Uterus (tissue), 4 donors: ENCODE data around the gene BTG1. TPM values are rescaled to one million over a fixed set of nuclear protein-coding genes. Genes with fewer than 3 reads are reported as not detected.
"Not testable (repeated sequence)": the region's sequence is repeated elsewhere in the genome, so short reads cannot be mapped to it uniquely, and the experiment has no call there.

Source experiments
- DNase-seq, 2 donors: peaks; one replicate each; pipeline ENCODE4 v3.0.0-alpha.2; 2019 to 2020
- H3K27ac ChIP-seq, 2 donors: fragments of 200-600 bp; sonication (generic); 1 replicate in 1 of 2; 2 replicates in 1 of 2; pipeline ENCODE4 v1.5.1; 2016 to 2018
- H3K27me3 ChIP-seq, 2 donors: fragments of 200-600 bp; sonication (generic); one replicate each; pipeline ENCODE4 v1.5.1; 2018 to 2019; ENCODE audit warnings: control low read depth in 1 of 2
- H3K36me3 ChIP-seq, 2 donors: fragments of 200-600 bp; sonication (generic); one replicate each; pipeline ENCODE4 v1.5.1; 2019; ENCODE audit warnings: control low read depth in 1 of 2
- H3K4me1 ChIP-seq, 2 donors: fragments of 200-600 bp; sonication (generic); one replicate each; pipeline ENCODE4 v1.5.1; 2018 to 2019; ENCODE audit warnings: control low read depth in 1 of 2
- H3K4me3 ChIP-seq, 2 donors: fragments of 200-600 bp; sonication (generic); 1 replicate in 1 of 2; 2 replicates in 1 of 2; pipeline ENCODE4 v1.5.1; 2018 to 2019; ENCODE audit warnings: mild to moderate bottlenecking in 1 of 2
- H3K9me3 ChIP-seq, 2 donors: fragments of 200-600 bp; sonication (generic); one replicate each; pipeline ENCODE4 v1.5.1; 2019; ENCODE audit warnings: control low read depth in 1 of 2
- CTCF ChIP-seq, 4 experiments: fragments of 200-600 bp in 2 of 4; fragments of 450-650 bp in 2 of 4; sonication (generic) in 2 of 4; IDR thresholded peaks; one replicate each; pipeline ENCODE4 v1.5.1; 2016 to 2019; ENCODE audit warnings: antibody characterized with exemption in 4 of 4, mild to moderate bottlenecking in 2 of 4, moderate library complexity in 1 of 4
- POLR2A ChIP-seq, 2 donors: fragments of 450-650 bp; IDR thresholded peaks; one replicate each; pipeline ENCODE4 v1.6.1; 2016; ENCODE audit warnings: antibody characterized with exemption in 2 of 2, mild to moderate bottlenecking in 1 of 2, moderate library complexity in 1 of 2
- intact Hi-C: fragments of 100-400 bp; cut with DNase I; formaldehyde crosslinking; loops from one replicate; pipeline ENCODE4 v1.15.1; 2023; ENCODE audit warnings: low total_unique reads
- small RNA-seq: library from RNA; depleted of rRNA; stranded (forward); fragments of <200 nt; gene quantifications from one replicate; pipeline ENCODE3, GENCODE V24; 2016
- total RNA-seq, 4 donors: library from RNA; depleted of rRNA in 3 of 4; stranded (reverse); fragments of >200 nt in 3 of 4; gene quantifications; one replicate each; pipeline versions ENCODE4 v1.1.0 to v1.2.4, GENCODE V29; 2014 to 2023
- donor health status: DM: yes; HTN: yes; CAD: no.

BTG1 gene
- total RNA-seq, 4 donors from 2014 or later, result 40.4 to 214 (median 70.1) TPM

GRCh38 chr12:92098594-92099380, 46.9 kb downstream of the BTG1 start:
- H3K9me3 ChIP-seq, result no peaks in the 10 kb centered on the region
- TF ChIP-seq CTCF (IDR thresholded peaks at IDR 0.05) (no peak), POLR2A (IDR thresholded peaks at IDR 0.05) (no peak)
- no peaks in the 10 kb centered on the region for H3K36me3 ChIP-seq
- DNase-seq, result no peak
- no peaks in the 10 kb centered on the region for H3K27me3 ChIP-seq
- no peak overlapping the region for H3K27ac ChIP-seq
- intact Hi-C loops, result no loop called here
- no peaks in the 10 kb centered on the region for H3K4me1 ChIP-seq
- no peak overlapping the region for H3K4me3 ChIP-seq

- Histone ChIP-seq H3K4me1 (no peaks in the 10 kb centered on the region), H3K36me3 (no peaks in the 10 kb centered on the region), H3K27me3 (no peaks in the 10 kb centered on the region), H3K4me3 (no peak overlapping the region), H3K27ac (no peak overlapping the region), H3K9me3 (no peaks in the 10 kb centered on the region)
- TF ChIP-seq CTCF (IDR thresholded peaks at IDR 0.05), result no peak
- TF ChIP-seq POLR2A (IDR thresholded peaks at IDR 0.05), result no peak
- intact Hi-C loops, result no loop called here
- no peak for DNase-seq
Observed at GRCh38 chr12:92096346-92097136, 49.1 kb downstream of the BTG1 start.

GRCh38 chr12:92094751-92095161, 50.9 kb downstream of the BTG1 start:
- no peaks in the 10 kb centered on the region for H3K4me1 ChIP-seq
- H3K27me3 ChIP-seq, result no peaks in the 10 kb centered on the region
- H3K4me3 ChIP-seq, result no peak overlapping the region
- H3K36me3 ChIP-seq, result no peaks in the 10 kb centered on the region
- no peaks in the 10 kb centered on the region for H3K9me3 ChIP-seq
- H3K27ac ChIP-seq, result no peak overlapping the region
- TF ChIP-seq POLR2A (IDR thresholded peaks at IDR 0.05), result no peak
- no peak for DNase-seq
- intact Hi-C loops, result no loop called here

GRCh38 chr12:92094301-92094700, 51.3 kb downstream of the BTG1 start:
- H3K4me1 ChIP-seq, H3K27ac ChIP-seq, H3K27me3 ChIP-seq, H3K9me3 ChIP-seq, H3K4me3 ChIP-seq, DNase-seq, H3K36me3 ChIP-seq, intact Hi-C loops: not testable (repeated sequence)

Small RNAs within 50 kb of the gene (small RNA-seq; reads per million reads assigned to genes)
- gene RF00019, result not detected
